ENCODE data around the gene KLHL3. TPM values are rescaled to one million over a fixed set of nuclear protein-coding genes. Genes with fewer than 3 reads are reported as not detected.

KLHL3 gene
- total and polyA plus RNA-seq, 9 of the 15 experiments (the other 6 are each of a cell fraction or from before 2014, with no cell fraction given), result under 0.01 to 1.5 (median 0.22) TPM

GRCh38 chr5:137754188-137754960, 18.5 kb upstream of the KLHL3 start, which contains the start of gene HNRNPA0 (continued):
- no peak for TF ChIP-seq NCOA4 (IDR thresholded peaks at IDR 0.05; ENCODE audit: partially characterized antibody)
- peak; percentile 65 for TF ChIP-seq SP1 (CRISPR knock-in tag; IDR thresholded peaks at IDR 0.05)
- TF ChIP-seq ZBTB7A (IDR thresholded peaks at IDR 0.05; ENCODE audit: borderline replicate concordance, control insufficient read depth, low read depth, low read length), result peak; percentile 91; the same call in 1 of the 2 replicates
- TF ChIP-seq, protein P1, sequence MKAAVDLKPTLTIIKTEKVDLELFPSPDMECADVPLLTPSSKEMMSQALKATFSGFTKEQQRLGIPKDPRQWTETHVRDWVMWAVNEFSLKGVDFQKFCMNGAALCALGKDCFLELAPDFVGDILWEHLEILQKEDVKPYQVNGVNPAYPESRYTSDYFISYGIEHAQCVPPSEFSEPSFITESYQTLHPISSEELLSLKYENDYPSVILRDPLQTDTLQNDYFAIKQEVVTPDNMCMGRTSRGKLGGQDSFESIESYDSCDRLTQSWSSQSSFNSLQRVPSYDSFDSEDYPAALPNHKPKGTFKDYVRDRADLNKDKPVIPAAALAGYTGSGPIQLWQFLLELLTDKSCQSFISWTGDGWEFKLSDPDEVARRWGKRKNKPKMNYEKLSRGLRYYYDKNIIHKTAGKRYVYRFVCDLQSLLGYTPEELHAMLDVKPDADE (conservative IDR thresholded peaks at IDR 0.05; ENCODE audit: control insufficient read depth, low read depth, low read length), result no peak
- TF ChIP-seq NFXL1 (CRISPR knock-in tag; IDR thresholded peaks at IDR 0.05), result no peak
- no peak for TF ChIP-seq ZNF165 (CRISPR knock-in tag; IDR thresholded peaks at IDR 0.05; ENCODE audit: borderline replicate concordance)
- peak in 1 of 2 experiments; percentile 62; a peak in 1 of 4 replicates for TF ChIP-seq FOXK2 (conservative IDR thresholded peaks at IDR 0.05 in 1 of 2, IDR thresholded peaks at IDR 0.05 in 1 of 2; ENCODE audit: low read depth in 2 of 2)
- no peak for TF ChIP-seq ZNF609 (CRISPR knock-in tag; IDR thresholded peaks at IDR 0.05; ENCODE audit: borderline replicate concordance)
- 0 out of 2 replicates have a peak, but pooled peaks have one; percentile 25 for TF ChIP-seq ZBTB17 (CRISPR knock-in tag; IDR thresholded peaks at IDR 0.05)
- no peak for TF ChIP-seq HDGF (IDR thresholded peaks at IDR 0.05)
- TF ChIP-seq NBN (IDR thresholded peaks at IDR 0.05; ENCODE audit: low read depth), result peak; percentile 83
- TF ChIP-seq MAFK (IDR thresholded peaks at IDR 0.05; ENCODE audit: low read length), result no peak
- TF ChIP-seq, protein P2, sequence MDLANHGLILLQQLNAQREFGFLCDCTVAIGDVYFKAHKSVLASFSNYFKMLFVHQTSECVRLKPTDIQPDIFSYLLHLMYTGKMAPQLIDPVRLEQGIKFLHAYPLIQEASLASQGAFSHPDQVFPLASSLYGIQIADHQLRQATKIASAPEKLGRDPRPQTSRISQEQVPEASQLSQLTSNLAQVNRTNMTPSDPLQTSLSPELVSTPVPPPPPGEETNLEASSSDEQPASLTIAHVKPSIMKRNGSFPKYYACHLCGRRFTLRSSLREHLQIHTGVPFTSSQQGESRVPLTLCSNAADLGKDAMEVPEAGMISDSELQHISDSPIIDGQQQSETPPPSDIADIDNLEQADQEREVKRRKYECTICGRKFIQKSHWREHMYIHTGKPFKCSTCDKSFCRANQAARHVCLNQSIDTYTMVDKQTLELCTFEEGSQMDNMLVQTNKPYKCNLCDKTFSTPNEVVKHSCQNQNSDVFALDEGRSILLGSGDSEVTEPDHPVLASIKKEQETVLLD (IDR thresholded peaks at IDR 0.05), result peak; percentile 94
- TF ChIP-seq SMC3 (conservative IDR thresholded peaks at IDR 0.05; ENCODE audit: insufficient read depth, low read depth, low read length), result no peak
- TF ChIP-seq, protein P3, sequence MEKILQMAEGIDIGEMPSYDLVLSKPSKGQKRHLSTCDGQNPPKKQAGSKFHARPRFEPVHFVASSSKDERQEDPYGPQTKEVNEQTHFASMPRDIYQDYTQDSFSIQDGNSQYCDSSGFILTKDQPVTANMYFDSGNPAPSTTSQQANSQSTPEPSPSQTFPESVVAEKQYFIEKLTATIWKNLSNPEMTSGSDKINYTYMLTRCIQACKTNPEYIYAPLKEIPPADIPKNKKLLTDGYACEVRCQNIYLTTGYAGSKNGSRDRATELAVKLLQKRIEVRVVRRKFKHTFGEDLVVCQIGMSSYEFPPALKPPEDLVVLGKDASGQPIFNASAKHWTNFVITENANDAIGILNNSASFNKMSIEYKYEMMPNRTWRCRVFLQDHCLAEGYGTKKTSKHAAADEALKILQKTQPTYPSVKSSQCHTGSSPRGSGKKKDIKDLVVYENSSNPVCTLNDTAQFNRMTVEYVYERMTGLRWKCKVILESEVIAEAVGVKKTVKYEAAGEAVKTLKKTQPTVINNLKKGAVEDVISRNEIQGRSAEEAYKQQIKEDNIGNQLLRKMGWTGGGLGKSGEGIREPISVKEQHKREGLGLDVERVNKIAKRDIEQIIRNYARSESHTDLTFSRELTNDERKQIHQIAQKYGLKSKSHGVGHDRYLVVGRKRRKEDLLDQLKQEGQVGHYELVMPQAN (IDR thresholded peaks at IDR 0.05; ENCODE audit: borderline replicate concordance), result no peak
- no peak for TF ChIP-seq JUNB (CRISPR knock-in tag; conservative IDR thresholded peaks at IDR 0.05)
- TF ChIP-seq FOXA3 (CRISPR knock-in tag; conservative IDR thresholded peaks at IDR 0.05 in 1 of 2, IDR thresholded peaks at IDR 0.05 in 1 of 2), result peak in 1 of 2 experiments; percentile 43; a peak in 1 of 4 replicates
- no peak for TF ChIP-seq COPS2 (conservative IDR thresholded peaks at IDR 0.05)
